GM19397 (cell line): ENCODE measurements around the gene SMARCA1.

ENCODE experiments used
- ATAC-seq: cut with Tn5 transposase; IDR thresholded peaks from one replicate; pipeline ENCODE4 v1.9.1; 2021; ENCODE audit warnings: mild to moderate bottlenecking, moderate library complexity; ENCODE audit not compliant: unreplicated experiment

SMARCA1 gene

GRCh38 chrX:129529685-129530281 is 6.5 kb upstream of the SMARCA1 start:
- no peak for ATAC-seq

DNA sequence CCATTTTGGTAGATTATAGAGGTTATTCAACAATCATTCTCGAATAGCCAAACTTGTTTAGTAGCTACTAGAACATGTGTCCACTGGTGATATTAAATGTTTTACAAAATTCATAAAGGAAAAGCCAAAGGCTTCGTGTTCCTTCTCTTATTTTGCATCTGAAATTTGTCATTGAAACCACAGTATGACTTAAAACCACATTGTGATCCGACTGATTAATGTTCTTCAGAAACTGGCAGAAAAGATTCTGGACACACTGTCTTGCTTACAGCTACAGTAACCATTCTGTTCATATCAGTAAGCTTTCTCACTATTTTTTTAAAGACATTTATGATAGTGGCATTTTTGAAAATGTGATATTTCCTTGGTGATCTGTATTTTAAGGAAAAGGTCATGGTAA is 2.6 kb upstream of the SMARCA1 start:
- ATAC-seq = no peak

- no peak for ATAC-seq
Measured at GRCh38 chrX:129525162-129525561, 1.9 kb upstream of the SMARCA1 start.

- ATAC-seq = no peak
Measured at GRCh38 chrX:129524250-129524850, 1.1 kb upstream of the SMARCA1 start.

DNA sequence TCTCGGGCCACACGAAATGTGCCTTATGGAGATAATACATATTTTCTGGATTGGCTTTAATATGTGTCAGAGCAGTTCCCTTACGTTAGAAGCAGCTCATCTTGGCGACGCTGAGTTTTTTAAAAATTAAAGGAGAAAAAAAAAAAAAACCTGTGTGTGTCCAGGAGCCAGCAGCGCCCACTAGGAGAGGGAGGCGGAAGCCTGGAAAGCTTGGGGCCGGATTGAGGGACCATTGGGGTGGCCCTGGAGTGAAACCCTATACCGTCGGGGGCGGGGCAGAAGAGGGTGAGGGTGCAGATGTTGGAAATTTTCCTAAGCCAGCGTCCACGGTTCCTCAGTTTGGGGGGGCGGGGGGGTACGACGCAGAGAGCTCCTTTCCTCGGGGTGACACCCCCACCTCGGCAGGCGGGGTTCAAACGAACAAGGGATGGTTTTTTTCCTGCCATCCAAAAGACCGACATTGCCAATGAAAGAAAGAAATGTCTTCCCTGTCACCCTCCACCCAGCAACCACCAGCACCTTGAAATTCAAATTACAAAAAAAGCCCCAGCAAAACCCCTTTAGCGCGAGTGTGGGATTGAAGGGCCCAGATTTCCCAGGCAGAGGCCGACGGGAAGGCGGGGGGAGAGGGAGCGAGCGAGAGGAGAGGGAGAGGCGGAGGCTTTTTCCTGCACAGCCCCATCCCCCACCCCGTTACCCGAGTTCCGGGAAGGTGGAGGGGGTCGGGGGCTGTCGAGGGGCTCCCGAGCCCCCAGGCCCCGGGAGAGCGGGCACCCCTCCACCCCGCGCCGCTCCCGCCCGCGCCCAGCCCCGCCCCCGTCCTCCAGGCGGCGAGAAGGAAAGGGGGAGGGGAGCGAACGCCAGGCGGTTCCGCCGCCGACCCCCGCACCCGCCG is 859 bp downstream of the SMARCA1 start:
- no peak for ATAC-seq

DNA sequence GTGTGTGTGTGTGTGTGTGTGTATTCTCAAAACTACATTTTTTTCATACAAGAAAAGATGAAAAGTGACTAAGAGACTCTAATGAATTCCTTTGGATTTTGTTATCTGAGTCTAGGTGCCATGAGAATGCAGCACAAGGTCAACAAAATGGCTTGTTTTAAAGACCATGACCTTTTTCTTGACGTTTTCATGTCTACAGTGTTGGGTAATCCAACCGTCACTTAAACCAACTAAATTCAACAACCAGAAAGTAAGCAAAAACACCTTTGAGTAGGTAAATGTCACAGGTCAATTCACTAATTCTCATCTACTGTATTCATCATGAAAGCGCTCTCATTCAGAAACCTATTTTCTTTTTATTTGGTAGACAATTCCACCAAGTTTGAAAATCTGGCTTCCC is 3.1 kb downstream of the SMARCA1 start:
- ATAC-seq = no peak

DNA sequence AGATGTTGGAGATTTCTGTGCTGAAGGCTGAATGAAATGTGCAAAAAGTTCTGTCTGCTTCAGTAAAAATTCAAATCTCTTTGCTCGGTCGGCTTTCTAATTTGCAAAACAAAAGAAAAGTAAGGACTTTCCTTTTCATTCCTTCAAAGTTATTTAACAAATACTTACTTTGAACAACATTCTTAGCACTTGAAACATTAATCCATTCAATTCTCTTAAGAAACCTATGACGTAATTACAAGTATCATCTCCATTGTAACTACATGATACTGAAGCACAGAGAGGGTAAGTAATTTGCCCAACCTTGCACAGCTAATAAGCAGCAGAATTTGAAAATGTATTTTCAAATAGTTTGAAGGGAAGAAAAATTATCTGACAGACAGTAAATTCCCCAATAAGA is 6.9 kb downstream of the SMARCA1 start:
- ATAC-seq = no peak

DNA sequence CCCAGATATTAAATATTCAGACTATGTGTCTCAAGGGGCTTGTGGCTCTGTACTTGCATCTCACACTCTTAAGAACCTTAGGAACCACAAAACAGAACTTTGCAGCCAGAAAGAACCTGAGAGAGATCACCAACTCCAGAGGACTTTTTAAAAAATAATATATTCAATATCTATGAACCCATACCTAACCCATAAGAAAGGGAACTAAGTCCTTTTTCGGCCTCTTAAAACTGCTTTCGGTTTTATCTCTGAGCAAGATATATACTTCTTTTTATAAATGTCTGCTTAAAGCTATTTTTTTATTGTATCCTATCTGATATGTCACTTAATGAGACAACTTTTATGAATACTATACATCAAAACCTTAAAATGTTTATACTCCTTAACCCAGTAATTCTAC is 10.9 kb downstream of the SMARCA1 start:
- no peak for ATAC-seq

DNA sequence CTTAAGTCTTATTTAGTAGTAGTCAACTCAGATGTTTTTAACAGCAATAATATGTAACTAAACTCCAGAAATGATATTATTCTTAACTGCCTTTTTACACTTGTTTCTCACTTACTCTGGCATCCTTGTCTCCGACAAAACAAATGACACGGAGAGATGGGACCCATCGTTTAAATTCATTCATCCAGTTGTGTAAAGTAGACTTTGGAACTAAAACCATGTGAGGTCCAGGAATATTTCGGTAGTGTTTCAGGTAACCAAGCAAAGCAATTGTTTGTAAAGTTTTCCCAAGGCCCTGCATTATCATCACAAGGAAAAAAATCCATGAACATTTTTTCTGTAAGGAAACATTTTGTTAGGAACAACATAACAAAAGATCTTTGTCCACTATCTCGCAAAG is 11.6 kb downstream of the SMARCA1 start:
- ATAC-seq = no peak

- ATAC-seq = no peak
Measured at GRCh38 chrX:129510331-129510730, 13.0 kb downstream of the SMARCA1 start.

GRCh38 chrX:129497146-129497843 is 26.0 kb downstream of the SMARCA1 start:
- no peak for ATAC-seq

DNA sequence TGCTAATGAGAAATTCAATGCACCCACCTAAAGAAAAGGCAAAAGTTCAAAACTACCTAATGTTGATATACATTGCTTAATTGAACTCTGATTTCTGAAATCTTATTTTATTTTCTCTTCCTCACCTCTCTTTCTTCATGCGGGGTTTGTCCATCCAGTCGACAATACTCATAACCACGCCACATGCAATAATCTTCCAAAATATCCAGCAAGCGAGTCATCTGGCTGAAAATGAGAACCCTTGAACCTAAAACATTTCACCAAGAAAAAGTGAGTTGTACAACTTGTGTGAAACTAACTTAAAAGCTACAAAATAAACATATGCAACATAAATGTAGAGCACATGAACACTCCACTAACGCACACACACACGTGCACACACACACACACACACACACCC is 26.7 kb downstream of the SMARCA1 start:
- no peak for ATAC-seq

GRCh38 chrX:129495900-129496299 is 27.4 kb downstream of the SMARCA1 start:
- ATAC-seq = no peak

DNA sequence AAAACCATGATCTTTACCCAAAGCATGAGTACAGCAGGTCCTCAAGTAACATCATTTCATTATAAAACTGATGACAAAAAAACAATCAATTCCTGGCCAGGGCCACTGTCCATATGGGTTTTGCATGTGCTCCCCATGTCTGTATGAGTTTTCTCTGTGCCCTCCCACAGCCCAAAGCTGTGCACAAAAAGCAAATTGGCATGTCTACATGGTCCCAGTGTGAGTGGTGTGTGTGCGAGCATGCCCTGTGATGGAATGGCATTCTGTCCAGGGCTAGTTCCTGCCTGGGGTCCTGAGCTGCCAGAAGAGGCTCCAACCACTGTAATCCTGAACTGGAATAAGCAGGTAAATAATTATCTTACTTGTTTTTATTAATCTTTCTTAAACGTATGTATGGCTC is 28.4 kb downstream of the SMARCA1 start:
- no peak for ATAC-seq

DNA sequence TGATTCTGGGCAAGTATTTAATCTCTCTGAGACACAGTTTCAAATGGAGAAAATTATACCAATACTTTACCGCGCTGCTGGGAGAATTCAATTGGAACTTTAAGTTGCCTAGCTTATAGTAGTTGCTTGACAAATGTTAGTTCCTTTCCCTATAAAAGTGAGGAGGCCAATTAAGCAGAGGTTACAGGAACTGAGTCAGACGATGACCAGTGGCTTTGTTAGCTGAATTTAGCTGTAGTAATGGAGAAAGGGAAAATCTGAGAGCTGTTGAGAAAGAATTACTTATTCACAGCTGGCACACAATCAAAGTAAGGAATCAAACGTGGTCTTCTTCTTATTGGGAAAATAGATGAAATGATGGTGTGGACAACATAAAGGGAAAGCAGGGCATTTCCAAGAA is 29.6 kb downstream of the SMARCA1 start:
- ATAC-seq = no peak

DNA sequence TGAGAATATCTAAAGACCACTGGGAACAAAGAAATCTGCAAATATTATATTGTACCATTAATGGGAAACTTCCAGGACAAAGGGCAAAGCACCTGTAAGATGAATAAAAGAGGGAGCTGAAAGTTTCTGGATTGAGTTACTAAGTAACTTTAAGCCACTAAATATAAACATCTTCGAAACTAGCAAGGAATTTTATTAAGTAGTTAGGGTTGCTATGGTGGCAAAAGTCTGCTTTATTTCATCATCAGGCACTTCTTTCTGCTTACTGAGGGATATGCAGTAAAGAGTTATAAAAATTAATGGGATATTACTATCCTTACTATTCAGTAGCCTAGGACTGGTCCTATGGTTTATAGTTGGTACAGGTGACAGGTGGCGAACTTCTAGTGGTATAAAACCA is 33.0 kb downstream of the SMARCA1 start:
- ATAC-seq = no peak

- no peak for ATAC-seq
Measured at GRCh38 chrX:129488359-129488758, 34.9 kb downstream of the SMARCA1 start.

DNA sequence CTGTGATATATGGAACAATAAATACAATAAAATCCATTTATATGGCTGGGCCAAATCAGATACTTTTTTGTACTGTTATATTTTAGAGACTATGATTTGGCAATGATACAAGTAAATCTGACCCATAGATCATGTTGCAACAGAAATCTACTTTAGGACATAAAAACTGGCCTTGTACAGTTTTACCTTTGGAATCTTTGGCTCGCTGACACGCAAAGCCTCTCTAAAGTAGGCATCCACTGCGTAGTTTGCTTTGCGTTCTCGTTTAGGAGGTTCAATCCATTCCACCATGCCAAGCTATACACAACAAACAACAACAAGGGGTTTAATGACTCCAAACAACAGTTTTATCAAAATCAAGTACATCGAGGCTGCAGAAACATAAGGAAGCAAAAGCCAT is 42.4 kb downstream of the SMARCA1 start:
- ATAC-seq = no peak

GRCh38 chrX:129478516-129478915 is 44.8 kb downstream of the SMARCA1 start:
- no peak for ATAC-seq

DNA sequence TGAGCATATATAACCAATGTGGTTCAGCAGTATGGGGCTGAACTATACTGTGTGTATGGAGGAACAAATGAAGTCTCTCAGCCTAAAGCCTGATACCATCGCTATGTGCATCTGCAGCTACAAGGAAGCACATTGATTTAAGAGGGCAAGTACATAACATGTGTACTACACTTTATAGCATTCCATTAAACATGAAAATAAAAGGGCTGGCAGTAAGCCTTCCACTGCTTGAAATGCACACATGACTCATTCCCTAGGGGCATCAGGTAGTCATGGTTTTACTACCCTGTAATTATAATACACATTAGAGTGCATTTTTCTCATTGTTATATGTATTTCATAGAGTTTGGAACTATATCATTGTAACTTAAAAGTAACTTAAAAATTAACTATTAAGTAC is 51.2 kb downstream of the SMARCA1 start:
- no peak for ATAC-seq

DNA sequence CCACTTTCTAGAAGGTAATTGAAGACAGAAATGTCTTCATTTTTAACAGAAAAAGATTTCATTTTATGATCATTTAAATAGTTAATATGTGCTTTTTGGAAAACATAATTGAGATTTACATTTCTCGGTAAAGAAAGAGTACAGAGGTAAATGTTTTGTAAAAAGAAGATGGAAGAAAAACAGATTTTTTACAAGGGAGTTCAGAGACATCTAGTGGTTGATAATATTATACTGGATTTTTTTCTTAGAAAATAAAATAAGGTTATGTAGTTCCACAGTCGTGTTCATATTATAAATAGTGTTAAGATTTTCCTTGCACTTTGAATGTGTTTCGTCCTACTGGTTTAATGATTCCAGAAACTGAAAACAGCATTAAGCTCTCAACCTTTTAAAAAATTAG is 60.6 kb downstream of the SMARCA1 start:
- no peak for ATAC-seq
